Measurements from ENCODE around the gene SIGLEC11.
"Not testable (repeated sequence)": the region's sequence is repeated elsewhere in the genome, so short reads cannot be mapped to it uniquely, and the experiment has no call there.

The SIGLEC11 gene

GRCh38 chr19:49981603-49982593, 20.9 kb upstream of the SIGLEC11 start:
- no peak for DNase-seq (ENCODE audit: low spot score)
- no peak for FAIRE-seq

- FAIRE-seq (no peak), DNase-seq (ENCODE audit: low spot score) (no peak)
Measured at GRCh38 chr19:49978324-49978723, 17.4 kb upstream of the SIGLEC11 start.

- FAIRE-seq, result no peak
Measured at GRCh38 chr19:49977881-49978280, 16.9 kb upstream of the SIGLEC11 start.

GRCh38 chr19:49977076-49977475, 16.1 kb upstream of the SIGLEC11 start:
- DNase-seq (ENCODE audit: low spot score), result no peak
- FAIRE-seq, result no peak

More at GRCh38 chr19:49977881-49978280, 16.9 kb upstream of the SIGLEC11 start:
- DNase-seq (ENCODE audit: low spot score), result no peak

GRCh38 chr19:49976496-49976895, 15.5 kb upstream of the SIGLEC11 start:
- no peak for FAIRE-seq
- no peak for DNase-seq (ENCODE audit: low spot score)

GRCh38 chr19:49975051-49975450, 14.1 kb upstream of the SIGLEC11 start:
- FAIRE-seq (no peak), DNase-seq (ENCODE audit: low spot score) (no peak)

- DNase-seq (ENCODE audit: low spot score) (no peak), FAIRE-seq (no peak)
Measured at GRCh38 chr19:49973987-49974386, 13.0 kb upstream of the SIGLEC11 start.

GRCh38 chr19:49972841-49973240, 11.9 kb upstream of the SIGLEC11 start:
- DNase-seq (ENCODE audit: low spot score) (no peak), FAIRE-seq (no peak)

- no peak for FAIRE-seq
Measured at GRCh38 chr19:49971991-49972411, 11.0 kb upstream of the SIGLEC11 start.

GRCh38 chr19:49969355-49969754, 8.4 kb upstream of the SIGLEC11 start:
- FAIRE-seq; DNase-seq (ENCODE audit: low spot score): not testable (repeated sequence)

More at GRCh38 chr19:49971991-49972411, 11.0 kb upstream of the SIGLEC11 start:
- DNase-seq (ENCODE audit: low spot score), result no peak

- FAIRE-seq, result no peak
- no peak for DNase-seq (ENCODE audit: low spot score)
Measured at GRCh38 chr19:49968279-49968922, 7.4 kb upstream of the SIGLEC11 start.

GRCh38 chr19:49959892-49960291, 1.1 kb downstream of the SIGLEC11 start:
- FAIRE-seq; DNase-seq (ENCODE audit: low spot score): not testable (repeated sequence)

GRCh38 chr19:49958596-49958995, 2.4 kb downstream of the SIGLEC11 start:
- not testable (repeated sequence) for DNase-seq (ENCODE audit: low spot score); FAIRE-seq

GRCh38 chr19:49958144-49958543, 2.8 kb downstream of the SIGLEC11 start:
- not testable (repeated sequence) for FAIRE-seq; DNase-seq (ENCODE audit: low spot score)

- FAIRE-seq, result no peak
Measured at GRCh38 chr19:49957262-49957915, 3.6 kb downstream of the SIGLEC11 start.

GRCh38 chr19:49956115-49956495, 4.9 kb downstream of the SIGLEC11 start:
- FAIRE-seq (no peak), DNase-seq (ENCODE audit: low spot score) (no peak)

More at GRCh38 chr19:49957262-49957915, 3.6 kb downstream of the SIGLEC11 start:
- DNase-seq (ENCODE audit: low spot score), result no peak

- no peak for DNase-seq (ENCODE audit: low spot score)
- no peak for FAIRE-seq
Measured at GRCh38 chr19:49954933-49955332, 6.0 kb downstream of the SIGLEC11 start.

GRCh38 chr19:49954092-49954829, 6.7 kb downstream of the SIGLEC11 start:
- FAIRE-seq (no peak), DNase-seq (ENCODE audit: low spot score) (no peak)

- DNase-seq (ENCODE audit: low spot score) (no peak), FAIRE-seq (no peak)
Measured at GRCh38 chr19:49953416-49953815, 7.6 kb downstream of the SIGLEC11 start.

GRCh38 chr19:49952906-49953305, 8.1 kb downstream of the SIGLEC11 start:
- DNase-seq (ENCODE audit: low spot score) (no peak), FAIRE-seq (no peak)

- FAIRE-seq (no peak), DNase-seq (ENCODE audit: low spot score) (no peak)
Measured at GRCh38 chr19:49952479-49952836, 8.5 kb downstream of the SIGLEC11 start.
